ENCODE measurements around the gene DDX49.
"Not testable (repeated sequence)": the region's sequence is repeated elsewhere in the genome, so short reads cannot be mapped to it uniquely, and the experiment has no call there.

DDX49 gene

GRCh38 chr19:18917593-18917992, 1.9 kb upstream of the DDX49 start:
- Mint-ChIP-seq H3K4me3 (peak overlapping the region; percentile 94), H3K36me3 (ENCODE audit: low read depth) (peaks cover 86% of the 10 kb centered on the region)

GRCh38 chr19:18919900-18920214, 342 bp downstream of the DDX49 start:
- Mint-ChIP-seq H3K9me3 (no peaks in the 10 kb centered on the region), H3K4me1 (ENCODE audit: low read depth) (peaks cover 45% of the 10 kb centered on the region), H3K27me3 (no peaks in the 10 kb centered on the region), H3K4me3 (peak overlapping the region; percentile 94), H3K27ac (peak overlapping the region; percentile 97), H3K36me3 (ENCODE audit: low read depth) (peaks cover 88% of the 10 kb centered on the region)
- DNase-seq = no peak

More at GRCh38 chr19:18917593-18917992, 1.9 kb upstream of the DDX49 start:
- DNase-seq, H3K27me3 Mint-ChIP-seq, H3K9me3 Mint-ChIP-seq: not testable (repeated sequence)
- peaks cover 50% of the 10 kb centered on the region for H3K4me1 Mint-ChIP-seq (ENCODE audit: low read depth)
- H3K27ac Mint-ChIP-seq = peak overlapping the region; percentile 69

GRCh38 chr19:18920400-18920799, 885 bp downstream of the DDX49 start:
- Mint-ChIP-seq H3K9me3 (no peaks in the 10 kb centered on the region), H3K27me3 (no peaks in the 10 kb centered on the region), H3K4me1 (ENCODE audit: low read depth) (peaks cover 41% of the 10 kb centered on the region), H3K4me3 (peak overlapping the region; percentile 94), H3K36me3 (ENCODE audit: low read depth) (peaks cover 87% of the 10 kb centered on the region), H3K27ac (peak overlapping the region; percentile 97)
- DNase-seq = no peak

GRCh38 chr19:18921593-18921992, 2.1 kb downstream of the DDX49 start:
- peak overlapping the region; percentile 94 for H3K4me3 Mint-ChIP-seq
- H3K4me1 Mint-ChIP-seq (ENCODE audit: low read depth) = peaks cover 36% of the 10 kb centered on the region
- no peaks in the 10 kb centered on the region for H3K27me3 Mint-ChIP-seq
- H3K27ac Mint-ChIP-seq = peak overlapping the region; percentile 97
- H3K36me3 Mint-ChIP-seq (ENCODE audit: low read depth) = peaks cover 87% of the 10 kb centered on the region
- no peak for DNase-seq
- no peaks in the 10 kb centered on the region for H3K9me3 Mint-ChIP-seq

- DNase-seq = no peak
- H3K4me3 Mint-ChIP-seq = no peak overlapping the region
- no peak overlapping the region for H3K27ac Mint-ChIP-seq
- H3K4me1 Mint-ChIP-seq (ENCODE audit: low read depth) = peaks cover 31% of the 10 kb centered on the region
- H3K9me3 Mint-ChIP-seq = no peaks in the 10 kb centered on the region
- H3K36me3 Mint-ChIP-seq (ENCODE audit: low read depth) = peaks cover 91% of the 10 kb centered on the region
- H3K27me3 Mint-ChIP-seq = no peaks in the 10 kb centered on the region
Measured at GRCh38 chr19:18922228-18922985, 2.9 kb downstream of the DDX49 start.

GRCh38 chr19:18924684-18925213, 5.2 kb downstream of the DDX49 start:
- Mint-ChIP-seq H3K4me1 (ENCODE audit: low read depth) (peaks cover 17% of the 10 kb centered on the region), H3K4me3 (no peak overlapping the region), H3K27me3 (no peaks in the 10 kb centered on the region), H3K27ac (peak overlapping the region; percentile 12), H3K36me3 (ENCODE audit: low read depth) (peaks cover 95% of the 10 kb centered on the region), H3K9me3 (no peaks in the 10 kb centered on the region)
- DNase-seq = no peak

- Mint-ChIP-seq H3K36me3 (ENCODE audit: low read depth) (peaks cover 60% of the 10 kb centered on the region), H3K27me3 (peaks cover 4% of the 10 kb centered on the region), H3K27ac (no peak overlapping the region), H3K9me3 (no peaks in the 10 kb centered on the region), H3K4me3 (no peak overlapping the region), H3K4me1 (ENCODE audit: low read depth) (peaks cover 8% of the 10 kb centered on the region)
- DNase-seq = no peak
Measured at GRCh38 chr19:18928018-18928805, 8.7 kb downstream of the DDX49 start.

- Mint-ChIP-seq H3K9me3 (no peaks in the 10 kb centered on the region), H3K36me3 (ENCODE audit: low read depth) (peaks cover 49% of the 10 kb centered on the region), H3K27ac (no peak overlapping the region), H3K4me1 (ENCODE audit: low read depth) (peaks cover 10% of the 10 kb centered on the region), H3K27me3 (peaks cover 15% of the 10 kb centered on the region), H3K4me3 (no peak overlapping the region)
- DNase-seq = no peak
Measured at GRCh38 chr19:18929311-18929710, 9.8 kb downstream of the DDX49 start.

GRCh38 chr19:18931316-18932162, 12.0 kb downstream of the DDX49 start:
- Mint-ChIP-seq H3K4me1 (ENCODE audit: low read depth) (peaks cover 10% of the 10 kb centered on the region), H3K4me3 (no peak overlapping the region), H3K27ac (no peak overlapping the region), H3K27me3 (peaks cover 16% of the 10 kb centered on the region), H3K9me3 (no peaks in the 10 kb centered on the region), H3K36me3 (ENCODE audit: low read depth) (peaks cover 29% of the 10 kb centered on the region)
- no peak for DNase-seq

- H3K4me3 Mint-ChIP-seq = peak overlapping the region; percentile 73
Measured at GRCh38 chr19:18932216-18932841, 12.8 kb downstream of the DDX49 start.

GRCh38 chr19:18933297-18933696, 13.8 kb downstream of the DDX49 start:
- H3K4me3 Mint-ChIP-seq = no peak overlapping the region
- H3K36me3 Mint-ChIP-seq (ENCODE audit: low read depth) = peaks cover 11% of the 10 kb centered on the region
- DNase-seq = no peak
- no peaks in the 10 kb centered on the region for H3K9me3 Mint-ChIP-seq
- H3K27ac Mint-ChIP-seq = no peak overlapping the region
- H3K27me3 Mint-ChIP-seq = peaks cover 16% of the 10 kb centered on the region
- peaks cover 10% of the 10 kb centered on the region for H3K4me1 Mint-ChIP-seq (ENCODE audit: low read depth)

More at GRCh38 chr19:18932216-18932841, 12.8 kb downstream of the DDX49 start:
- H3K36me3 Mint-ChIP-seq (ENCODE audit: low read depth) = peaks cover 21% of the 10 kb centered on the region
- peaks cover 10% of the 10 kb centered on the region for H3K4me1 Mint-ChIP-seq (ENCODE audit: low read depth)
- DNase-seq = peak; percentile 85
- H3K9me3 Mint-ChIP-seq = no peaks in the 10 kb centered on the region
- peaks cover 16% of the 10 kb centered on the region for H3K27me3 Mint-ChIP-seq
- H3K27ac Mint-ChIP-seq = peak overlapping the region; percentile 82

GRCh38 chr19:18939163-18939562, 19.6 kb downstream of the DDX49 start:
- H3K27me3 Mint-ChIP-seq = peaks cover 35% of the 10 kb centered on the region
- H3K36me3 Mint-ChIP-seq (ENCODE audit: low read depth) = no peaks in the 10 kb centered on the region
- peaks cover 7% of the 10 kb centered on the region for H3K4me1 Mint-ChIP-seq (ENCODE audit: low read depth)
- no peaks in the 10 kb centered on the region for H3K9me3 Mint-ChIP-seq
- no peak for DNase-seq
- H3K4me3 Mint-ChIP-seq = no peak overlapping the region
- H3K27ac Mint-ChIP-seq = no peak overlapping the region

GRCh38 chr19:18939922-18940768, 20.6 kb downstream of the DDX49 start:
- no peaks in the 10 kb centered on the region for H3K9me3 Mint-ChIP-seq
- peaks cover 7% of the 10 kb centered on the region for H3K4me1 Mint-ChIP-seq (ENCODE audit: low read depth)
- no peak for DNase-seq
- H3K27me3 Mint-ChIP-seq = peaks cover 33% of the 10 kb centered on the region
- peak overlapping the region; percentile 66 for H3K4me3 Mint-ChIP-seq
- H3K27ac Mint-ChIP-seq = no peak overlapping the region
- H3K36me3 Mint-ChIP-seq (ENCODE audit: low read depth) = no peaks in the 10 kb centered on the region

All from activated T-cell treated with anti-CD3 and anti-CD28 coated beads, Interleukin-2, amount 50 U/mL, for 24 hours (primary cell).